Measurements from ENCODE around the gene RECK.
A peak's percentile ranks its signal among the peaks of the same experiment; 100 is the strongest.

RECK gene

GRCh38 chr9:36037549-36038122, 923 bp downstream of the RECK start:
- H3K27ac ChIP-seq, result peak overlapping the region; percentile 71
- TF ChIP-seq CTCF (conservative IDR thresholded peaks at IDR 0.05), result no peak
- no peak for TF ChIP-seq ZFX (IDR thresholded peaks at IDR 0.05)

DNA sequence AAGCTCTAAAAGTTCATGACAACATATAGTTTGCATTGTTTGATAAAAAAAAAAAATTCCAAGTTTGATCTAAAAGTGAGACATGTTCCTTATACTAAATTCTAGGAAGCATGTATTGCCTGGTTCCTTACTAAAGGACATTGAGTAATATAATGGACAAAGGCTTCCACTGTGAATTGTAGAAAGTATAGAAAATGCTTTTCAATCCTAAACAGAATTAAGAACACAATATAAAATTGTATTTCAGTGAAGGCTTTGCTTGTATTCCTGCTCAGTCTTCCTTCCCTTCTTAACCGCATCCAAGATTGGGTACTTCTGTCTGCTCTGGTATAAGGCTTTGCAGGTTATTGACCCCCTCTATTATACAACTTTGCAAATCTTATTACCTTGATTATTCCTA, 2.4 kb downstream of the RECK start:
- TF ChIP-seq ZFX (IDR thresholded peaks at IDR 0.05) (no peak), CTCF (conservative IDR thresholded peaks at IDR 0.05) (no peak)
- no peak overlapping the region for H3K27ac ChIP-seq

GRCh38 chr9:36039696-36040095, 3.0 kb downstream of the RECK start:
- no peak for TF ChIP-seq CTCF (conservative IDR thresholded peaks at IDR 0.05)
- TF ChIP-seq ZFX (IDR thresholded peaks at IDR 0.05), result no peak
- H3K27ac ChIP-seq, result no peak overlapping the region

DNA sequence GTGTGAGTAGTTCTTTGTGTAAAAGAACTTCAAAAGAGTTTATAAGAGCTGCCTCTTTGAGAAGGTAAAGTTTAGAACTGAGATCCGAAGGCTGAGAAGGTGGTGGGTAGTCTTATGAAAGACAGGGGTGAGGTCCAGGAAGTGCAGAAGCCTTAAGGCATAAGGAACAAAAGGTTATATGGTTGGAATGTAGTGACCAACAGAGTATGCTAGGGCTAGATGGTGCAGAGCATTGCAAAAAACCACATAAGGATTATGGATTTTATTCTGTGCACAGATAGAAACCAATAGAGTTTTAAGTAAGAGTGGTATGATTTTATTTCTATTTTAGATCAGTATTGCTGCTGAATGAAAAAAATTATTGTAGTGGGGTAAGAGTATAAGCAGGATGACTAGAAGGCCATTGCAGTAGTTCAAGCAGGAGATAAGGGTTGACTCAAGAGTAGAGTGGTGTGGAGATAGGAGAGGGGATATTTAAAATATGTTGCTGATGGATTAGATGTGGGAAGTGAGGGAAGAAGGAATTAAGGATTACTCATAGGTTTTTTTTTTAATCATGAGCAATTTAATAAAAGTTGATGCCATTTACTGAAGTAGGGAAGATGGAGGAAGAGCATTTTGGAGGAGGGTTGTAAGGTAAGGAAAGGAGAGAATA, 3.7 kb downstream of the RECK start:
- H3K27ac ChIP-seq, result no peak overlapping the region
- no peak for TF ChIP-seq CTCF (conservative IDR thresholded peaks at IDR 0.05)
- no peak for TF ChIP-seq ZFX (IDR thresholded peaks at IDR 0.05)

DNA sequence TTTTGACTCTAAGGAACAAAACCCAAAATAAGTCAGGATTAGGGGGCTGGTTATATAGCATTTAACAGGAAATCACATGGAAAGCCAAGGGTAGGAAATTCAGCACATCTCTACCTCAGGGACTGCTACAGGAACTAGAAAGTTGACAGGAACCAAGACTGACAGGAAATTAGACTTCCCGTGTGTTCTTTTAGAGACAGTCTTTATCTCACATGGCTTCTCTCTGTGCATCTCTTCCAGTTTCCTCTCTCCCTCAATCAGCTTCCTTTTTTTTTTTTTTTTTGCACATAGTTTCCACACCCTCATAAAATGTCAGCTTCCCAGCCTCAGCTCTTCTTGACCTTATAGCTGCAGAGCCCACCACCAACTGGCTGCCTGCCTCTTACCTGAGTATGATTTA, 4.8 kb downstream of the RECK start:
- no peak overlapping the region for H3K27ac ChIP-seq

DNA sequence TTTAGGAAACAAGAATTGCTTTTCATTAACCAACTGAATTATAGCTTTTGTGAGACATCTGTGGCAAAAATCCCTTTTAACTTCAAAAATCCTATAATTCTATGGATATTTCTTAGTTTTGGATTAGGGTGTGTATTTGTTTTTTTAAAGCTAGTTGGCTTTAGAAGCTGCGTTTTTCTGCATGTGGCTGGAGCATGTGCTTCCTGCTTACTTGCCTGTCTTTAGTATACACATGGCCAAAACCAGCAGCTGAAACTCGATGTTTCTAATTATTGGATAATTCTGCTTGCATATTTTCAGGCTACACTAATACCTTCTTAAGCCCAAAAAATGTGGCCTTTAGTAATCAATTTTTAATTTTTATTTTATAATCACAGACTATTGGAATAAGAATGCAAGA, 8.9 kb downstream of the RECK start:
- TF ChIP-seq CTCF (conservative IDR thresholded peaks at IDR 0.05) (no peak), ZFX (IDR thresholded peaks at IDR 0.05) (no peak)

More for the DNA sequence above, 4.8 kb downstream of the RECK start:
- TF ChIP-seq ZFX (IDR thresholded peaks at IDR 0.05) (no peak), CTCF (conservative IDR thresholded peaks at IDR 0.05) (no peak)

GRCh38 chr9:36046923-36047322, 10.2 kb downstream of the RECK start:
- TF ChIP-seq ZFX (IDR thresholded peaks at IDR 0.05) (no peak), CTCF (conservative IDR thresholded peaks at IDR 0.05) (no peak)

More for the DNA sequence above, 8.9 kb downstream of the RECK start:
- H3K27ac ChIP-seq, result no peak overlapping the region

More at GRCh38 chr9:36046923-36047322, 10.2 kb downstream of the RECK start:
- peak overlapping the region; percentile 77 for H3K27ac ChIP-seq
